H9 (cell line): ENCODE results near the gene B4GALT6. TPM values are rescaled to one million over a fixed set of nuclear protein-coding genes. Genes with fewer than 3 reads are reported as not detected.

Experiments
- DNase-seq: peaks from one replicate; pipeline ENCODE4 v3.0.0-alpha.2; 2017
- H2AFZ ChIP-seq: one replicate; pipeline ENCODE4 v1.6.1; 2013; ENCODE audit warnings: mild to moderate bottlenecking, low read length, control low read depth, moderate library complexity
- H2AK5ac ChIP-seq: 2 replicates; pipeline ENCODE4 v1.6.1; 2013; ENCODE audit warnings: low read length, control low read depth, mixed read lengths; ENCODE audit not compliant: insufficient read length
- H2BK120ac ChIP-seq: one replicate; pipeline ENCODE4 v1.6.1; 2013; ENCODE audit warnings: low read depth, mild to moderate bottlenecking, low read length, control low read depth, inconsistent platforms; ENCODE audit not compliant: poor library complexity, severe bottlenecking
- H2BK12ac ChIP-seq: 2 replicates; pipeline ENCODE4 v1.6.1; 2013; ENCODE audit warnings: low read length, control low read depth, mixed read lengths, low read depth; ENCODE audit not compliant: insufficient read length
- H2BK15ac ChIP-seq: 2 replicates; pipeline ENCODE4 v1.6.1; 2013; ENCODE audit warnings: low read depth, low read length, control low read depth
- H2BK20ac ChIP-seq: one replicate; pipeline ENCODE4 v1.6.1; 2013; ENCODE audit warnings: low read depth, mild to moderate bottlenecking, low read length, control low read depth, inconsistent platforms; ENCODE audit not compliant: poor library complexity, severe bottlenecking
- H2BK5ac ChIP-seq: 2 replicates; pipeline ENCODE4 v1.6.1; 2013; ENCODE audit warnings: low read length, control low read depth, mixed read lengths; ENCODE audit not compliant: insufficient read length
- H3K14ac ChIP-seq: 2 replicates; pipeline ENCODE4 v1.6.1; 2013; ENCODE audit warnings: low read length, control low read depth; ENCODE audit not compliant: insufficient read depth
- H3K18ac ChIP-seq: 2 replicates; pipeline ENCODE4 v1.6.1; 2013; ENCODE audit warnings: low read depth, mild to moderate bottlenecking, mixed read lengths, low read length, control low read depth; ENCODE audit not compliant: insufficient read length
- H3K23ac ChIP-seq: 2 replicates; pipeline ENCODE4 v1.6.1; 2013; ENCODE audit warnings: low read length, control low read depth, mixed read lengths, low read depth; ENCODE audit not compliant: insufficient read length
- H3K23me2 ChIP-seq: 2 replicates; pipeline ENCODE4 v1.6.1; 2013; ENCODE audit warnings: low read depth, mild to moderate bottlenecking, mixed read lengths, low read length, control low read depth; ENCODE audit not compliant: insufficient read length, poor library complexity, severe bottlenecking
- H3K27ac ChIP-seq: 2 replicates; pipeline ENCODE4 v1.5.1; 2013; ENCODE audit warnings: low read length, control low read depth, mixed read lengths, low read depth; ENCODE audit not compliant: insufficient read length
- H3K27me3 ChIP-seq: 2 replicates; pipeline ENCODE4 v1.6.1; 2013; ENCODE audit warnings: low read length, control low read depth, inconsistent platforms; ENCODE audit not compliant: insufficient read depth
- H3K4ac ChIP-seq: 2 replicates; pipeline ENCODE4 v1.6.1; 2013; ENCODE audit warnings: low read depth, mild to moderate bottlenecking, control low read depth, inconsistent platforms, low read length, moderate library complexity
- H3K4me1 ChIP-seq: 2 replicates; pipeline ENCODE4 v1.6.1; 2013; ENCODE audit warnings: low read length, control low read depth, inconsistent platforms; ENCODE audit not compliant: insufficient read depth
- H3K4me2 ChIP-seq: 2 replicates; pipeline ENCODE4 v1.6.1; 2013; ENCODE audit warnings: low read length, control low read depth, mixed read lengths; ENCODE audit not compliant: insufficient read length, insufficient read depth
- H3K56ac ChIP-seq: 2 replicates; pipeline ENCODE4 v1.6.1; 2013; ENCODE audit warnings: low read depth, mild to moderate bottlenecking, mixed read lengths, low read length, control low read depth; ENCODE audit not compliant: insufficient read length
- H3K79me1 ChIP-seq: 2 replicates; pipeline ENCODE4 v1.6.1; 2013; ENCODE audit warnings: low read depth, mild to moderate bottlenecking, moderate library complexity, low read length, control low read depth, inconsistent platforms; ENCODE audit not compliant: insufficient read depth, poor library complexity, severe bottlenecking
- H3K79me2 ChIP-seq: 2 replicates; pipeline ENCODE4 v1.6.1; 2013; ENCODE audit warnings: low read length, control low read depth, inconsistent platforms; ENCODE audit not compliant: insufficient read depth
- H3K9ac ChIP-seq: 2 replicates; pipeline ENCODE4 v1.6.1; 2013; ENCODE audit warnings: low read length, control low read depth, mixed read lengths; ENCODE audit not compliant: insufficient read length; ENCODE audit errors: extremely low read depth
- H3K9me3 ChIP-seq: one replicate; pipeline ENCODE4 v1.6.1; 2013; ENCODE audit warnings: low read depth, low read length, inconsistent platforms; ENCODE audit not compliant: control insufficient read depth
- H3T11ph ChIP-seq: one replicate; pipeline ENCODE4 v1.6.1; 2013; ENCODE audit warnings: mild to moderate bottlenecking, low read length, control low read depth, inconsistent platforms
- H4K20me1 ChIP-seq: one replicate; pipeline ENCODE4 v1.6.1; 2013; ENCODE audit not compliant: control insufficient read depth, insufficient read length, insufficient read depth
- H4K5ac ChIP-seq: 2 replicates; pipeline ENCODE4 v1.6.1; 2013; ENCODE audit warnings: low read depth, mild to moderate bottlenecking, mixed read lengths, low read length, control low read depth; ENCODE audit not compliant: insufficient read length
- H4K8ac ChIP-seq: replicated peaks from 2 replicates; pipeline ENCODE4 v1.6.1; 2013; ENCODE audit warnings: low read length, control low read depth, mixed read lengths, low read depth; ENCODE audit not compliant: insufficient read length
- H4K91ac ChIP-seq: 2 replicates; pipeline ENCODE4 v1.6.1; 2013; ENCODE audit warnings: low read depth, mild to moderate bottlenecking, moderate library complexity, mixed read lengths, low read length, control low read depth; ENCODE audit not compliant: insufficient read length
- H3K27ac Mint-ChIP-seq, 3 experiments: 2 replicates in 2 of 3; 3 replicates in 1 of 3; pipeline ENCODE4 v1.8.0; 2020 to 2021; ENCODE audit warnings: mixed read lengths in 3 of 3, mild to moderate bottlenecking in 1 of 3, moderate library complexity in 1 of 3
- H3K27me3 Mint-ChIP-seq: 2 replicates; pipeline ENCODE4 v1.8.0; 2021; ENCODE audit warnings: low read depth, mild to moderate bottlenecking, moderate library complexity, mixed read lengths
- H3K36me3 Mint-ChIP-seq, 3 experiments: 2 replicates in 2 of 3; 3 replicates in 1 of 3; pipeline ENCODE4 v1.8.0; 2020 to 2021; ENCODE audit warnings: low read depth in 3 of 3, mixed read lengths in 3 of 3; ENCODE audit not compliant: insufficient read depth in 1 of 3
- H3K4me1 Mint-ChIP-seq, 2 experiments: 2 replicates each; pipeline ENCODE4 v1.8.0; 2020; ENCODE audit warnings: mixed read lengths in 2 of 2
- H3K4me3 Mint-ChIP-seq, 2 experiments: 2 replicates in 1 of 2; 3 replicates in 1 of 2; pipeline ENCODE4 v1.8.0; 2020 to 2021; ENCODE audit warnings: mild to moderate bottlenecking in 2 of 2, mixed read lengths in 2 of 2, moderate library complexity in 1 of 2
- H3K9me3 Mint-ChIP-seq, 2 experiments: 2 replicates in 1 of 2; 3 replicates in 1 of 2; pipeline ENCODE4 v1.8.0; 2020; ENCODE audit warnings: mild to moderate bottlenecking in 2 of 2, mixed read lengths in 2 of 2, moderate library complexity in 1 of 2
- CTCF ChIP-seq: fragments of 200-600 bp; sonication (generic); conservative IDR thresholded peaks from 3 replicates; pipeline ENCODE4 v1.8.0; 2021; ENCODE audit warnings: antibody characterized with exemption, mild to moderate bottlenecking
- WGBS: extraction: QIAGEN DNeasy Blood & Tissue Kit; methylation state at CpG from one replicate; pipeline ENCODE4 v1.1.7; 2013; ENCODE audit warnings: missing lambda C conversion rate, low lambda C conversion rate, mixed read lengths; ENCODE audit not compliant: insufficient read length; ENCODE audit errors: extremely low coverage; 5-methylcytosine and 5-hydroxymethylcytosine counted together
- total RNA-seq: library from RNA; stranded (reverse); gene quantifications from 2 replicates; pipeline ENCODE4 v1.2.1, GENCODE V29; 2021

The B4GALT6 gene
- total RNA-seq, 1 experiment from 2014 or later: 34.1 TPM

GRCh38 chr18:31614044-31614443, 70.3 kb downstream of the B4GALT6 start:
- Histone ChIP-seq H2BK20ac (no peak overlapping the region), H3T11ph (no peak overlapping the region), H3K18ac (no peak overlapping the region), H3K79me1 (no peaks in the 10 kb centered on the region), H3K4me1 (peaks cover 3% of the 10 kb centered on the region; the same call in 1 of the 2 replicates), H3K23ac (no peak overlapping the region), H4K91ac (no peak overlapping the region), H3K14ac (no peak overlapping the region), H3K56ac (no peak overlapping the region), H2BK120ac (no peak overlapping the region), H3K79me2 (no peaks in the 10 kb centered on the region), H3K27ac (no peak overlapping the region), H4K8ac (no peak overlapping the region), H3K27me3 (no peaks in the 10 kb centered on the region), H3K23me2 (no peaks in the 10 kb centered on the region), H2BK5ac (no peak overlapping the region), H2BK15ac (no peak overlapping the region), H4K5ac (no peak overlapping the region), H2AK5ac (no peak overlapping the region), H2AFZ (peak overlapping the region; percentile 65), H3K9me3 (no peaks in the 10 kb centered on the region), H3K4ac (no peak overlapping the region), H3K9ac (no peak overlapping the region), H4K20me1 (no peaks in the 10 kb centered on the region), H2BK12ac (no peak overlapping the region), H3K4me2 (no peak overlapping the region)
- Mint-ChIP-seq H3K27ac (no peak overlapping the region), H3K4me3 (no peak overlapping the region), H3K27me3 (no peaks in the 10 kb centered on the region; the same call in 1 of the 2 replicates), H3K36me3 (no peaks in the 10 kb centered on the region), H3K4me1 (peaks cover 22 to 28% of the 10 kb centered on the region in 2 experiments), H3K9me3 (no peaks in the 10 kb centered on the region)
- TF ChIP-seq CTCF: no peak
- DNase-seq: no peak
- WGBS: 93% methylated on average over 1 of the region's 2 CpGs
